Measurements from ENCODE around the gene PRB3.

DNA sequence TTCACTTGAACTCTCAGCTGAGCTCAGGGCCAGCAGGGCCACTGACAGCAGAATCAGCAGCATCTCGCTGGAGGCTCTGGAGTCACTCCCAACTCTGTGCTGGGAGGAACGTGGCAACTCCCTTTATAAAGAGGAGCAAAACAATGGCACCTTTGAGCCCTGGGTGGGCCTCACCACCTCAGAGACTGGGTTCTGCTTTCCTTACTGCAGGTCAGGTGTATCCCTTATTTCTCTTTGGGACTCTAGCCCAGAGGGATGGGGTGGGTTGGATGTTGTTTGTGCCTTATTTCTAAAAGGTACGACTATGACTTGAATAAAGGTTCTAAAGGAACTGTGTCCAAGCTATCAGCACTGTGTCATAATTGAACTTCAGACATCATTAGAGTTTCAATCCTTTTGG, 40.8 kb upstream of the PRB3 start, which contains the start of gene PRB4:
- TF ChIP-seq FOXM1 (IDR thresholded peaks at IDR 0.05; ENCODE audit: borderline replicate concordance) (no peak), SP1 (IDR thresholded peaks at IDR 0.05) (no peak), NFRKB (IDR thresholded peaks at IDR 0.05) (no peak), SUZ12 (IDR thresholded peaks at IDR 0.05) (no peak), HDGF (IDR thresholded peaks at IDR 0.05; ENCODE audit: borderline replicate concordance) (no peak), FOXA1 (IDR thresholded peaks at IDR 0.05) (no peak)
- TF ChIP-seq, protein P1, sequence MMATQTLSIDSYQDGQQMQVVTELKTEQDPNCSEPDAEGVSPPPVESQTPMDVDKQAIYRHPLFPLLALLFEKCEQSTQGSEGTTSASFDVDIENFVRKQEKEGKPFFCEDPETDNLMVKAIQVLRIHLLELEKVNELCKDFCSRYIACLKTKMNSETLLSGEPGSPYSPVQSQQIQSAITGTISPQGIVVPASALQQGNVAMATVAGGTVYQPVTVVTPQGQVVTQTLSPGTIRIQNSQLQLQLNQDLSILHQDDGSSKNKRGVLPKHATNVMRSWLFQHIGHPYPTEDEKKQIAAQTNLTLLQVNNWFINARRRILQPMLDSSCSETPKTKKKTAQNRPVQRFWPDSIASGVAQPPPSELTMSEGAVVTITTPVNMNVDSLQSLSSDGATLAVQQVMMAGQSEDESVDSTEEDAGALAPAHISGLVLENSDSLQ (IDR thresholded peaks at IDR 0.05), result no peak

All from HEK293T (cell line).